ENCODE results near the gene TSEN15.

DNA sequence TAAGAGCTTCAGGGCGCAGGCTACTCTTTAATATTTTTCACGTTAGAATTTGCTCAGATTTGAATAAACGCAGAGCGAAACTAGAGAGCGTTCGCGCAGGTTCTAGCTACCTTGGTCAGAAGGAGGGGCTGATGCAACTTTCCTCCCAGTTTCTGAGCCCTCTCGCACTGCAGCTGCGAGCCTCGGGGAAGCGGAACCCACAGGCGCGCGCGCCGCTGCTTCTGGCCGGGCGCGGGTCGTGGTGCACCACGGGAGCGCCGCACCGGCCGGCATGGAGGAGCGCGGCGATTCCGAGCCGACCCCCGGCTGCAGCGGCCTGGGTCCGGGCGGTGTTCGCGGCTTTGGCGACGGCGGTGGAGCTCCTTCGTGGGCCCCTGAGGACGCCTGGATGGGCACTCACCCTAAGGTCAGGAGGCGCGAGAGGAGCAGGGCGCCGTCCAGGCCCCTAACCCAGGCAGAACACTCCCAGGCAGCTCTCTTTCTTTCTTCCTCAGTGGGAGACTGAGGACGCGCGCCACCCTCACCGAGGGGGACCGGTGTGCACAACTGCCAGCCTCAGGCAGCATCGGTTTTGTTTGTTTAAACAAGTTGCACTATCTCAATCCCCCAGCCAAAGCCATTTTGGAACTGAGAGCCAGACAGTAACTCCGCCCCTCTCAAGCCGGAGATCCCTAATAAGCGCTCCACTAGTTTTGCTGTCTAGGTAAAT is at the start of gene TSEN15:
- no peak for TF ChIP-seq ZNF266 (tag by site-specific recombination; IDR thresholded peaks at IDR 0.05; ENCODE audit: low read depth)
- TF ChIP-seq SCRT1 (tag by site-specific recombination; IDR thresholded peaks at IDR 0.05; ENCODE audit: borderline replicate concordance) = no peak
- peak; percentile 54; the same call in 1 of the 2 replicates for TF ChIP-seq CTCF (tag by site-specific recombination; IDR thresholded peaks at IDR 0.05)
- TF ChIP-seq, protein P1, sequence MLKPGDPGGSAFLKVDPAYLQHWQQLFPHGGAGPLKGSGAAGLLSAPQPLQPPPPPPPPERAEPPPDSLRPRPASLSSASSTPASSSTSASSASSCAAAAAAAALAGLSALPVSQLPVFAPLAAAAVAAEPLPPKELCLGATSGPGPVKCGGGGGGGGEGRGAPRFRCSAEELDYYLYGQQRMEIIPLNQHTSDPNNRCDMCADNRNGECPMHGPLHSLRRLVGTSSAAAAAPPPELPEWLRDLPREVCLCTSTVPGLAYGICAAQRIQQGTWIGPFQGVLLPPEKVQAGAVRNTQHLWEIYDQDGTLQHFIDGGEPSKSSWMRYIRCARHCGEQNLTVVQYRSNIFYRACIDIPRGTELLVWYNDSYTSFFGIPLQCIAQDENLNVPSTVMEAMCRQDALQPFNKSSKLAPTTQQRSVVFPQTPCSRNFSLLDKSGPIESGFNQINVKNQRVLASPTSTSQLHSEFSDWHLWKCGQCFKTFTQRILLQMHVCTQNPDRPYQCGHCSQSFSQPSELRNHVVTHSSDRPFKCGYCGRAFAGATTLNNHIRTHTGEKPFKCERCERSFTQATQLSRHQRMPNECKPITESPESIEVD (tag by site-specific recombination; IDR thresholded peaks at IDR 0.05) = no peak

Measured in HEK293 (cell line).